Cardiac muscle cell (in vitro differentiated cells and primary cell): ENCODE results near the gene IGSF9. TPM values are rescaled to one million over a fixed set of nuclear protein-coding genes. Genes with fewer than 3 reads are reported as not detected.

Experiments used
- DNase-seq, 2 donors: peaks; one replicate each; pipeline versions ENCODE4 v3.0.0 to v3.0.0-alpha.2; 2010 to 2017; ENCODE audit warnings: low read depth in 1 of 2, low spot score in 1 of 2
- H3K27ac ChIP-seq: fragments of 200-600 bp; sonication (generic); 2 replicates; pipeline ENCODE4 v1.5.1; 2016
- H3K27me3 ChIP-seq: fragments of 200-600 bp; sonication (generic); 2 replicates; pipeline ENCODE4 v1.6.0; 2016; ENCODE audit warnings: control low read depth
- H3K36me3 ChIP-seq: fragments of 200-600 bp; sonication (generic); 2 replicates; pipeline ENCODE4 v1.5.1; 2016; ENCODE audit warnings: control low read depth
- H3K4me1 ChIP-seq: fragments of 200-600 bp; sonication (generic); 2 replicates; pipeline ENCODE4 v1.8.1; 2017; ENCODE audit warnings: low read depth, mild to moderate bottlenecking, mixed run types
- H3K4me3 ChIP-seq: fragments of 200-600 bp; sonication (generic); 2 replicates; pipeline ENCODE4 v1.5.1; 2016; ENCODE audit warnings: mild to moderate bottlenecking
- H3K9me3 ChIP-seq: fragments of 200-600 bp; sonication (generic); 2 replicates; pipeline ENCODE4 v1.5.1; 2017; ENCODE audit warnings: low read depth, mild to moderate bottlenecking, control low read depth
- polyA plus RNA-seq: library from polyadenylated mRNA; unstranded; fragments of >200 nt; fragmentation: Nextera tagmentation; extraction: Ambion mirVana; gene quantifications from 2 replicates; pipeline ENCODE4 v1.2.1, GENCODE V29; 2016
- total RNA-seq: library from RNA; depleted of rRNA; stranded (reverse); fragments of >200 nt; gene quantifications from 2 replicates; pipeline ENCODE4 v1.2.3, GENCODE V29; 2016
- TF ChIP-seq, protein P1 (sequence below): IDR thresholded peaks from 2 replicates; pipeline ENCODE4 v1.5.1; 2012; ENCODE audit warnings: low read depth, mild to moderate bottlenecking, low read length

The IGSF9 gene
- total and polyA plus RNA-seq, 2 experiments from 2014 or later = 1.7 to 2.3 TPM

DNA sequence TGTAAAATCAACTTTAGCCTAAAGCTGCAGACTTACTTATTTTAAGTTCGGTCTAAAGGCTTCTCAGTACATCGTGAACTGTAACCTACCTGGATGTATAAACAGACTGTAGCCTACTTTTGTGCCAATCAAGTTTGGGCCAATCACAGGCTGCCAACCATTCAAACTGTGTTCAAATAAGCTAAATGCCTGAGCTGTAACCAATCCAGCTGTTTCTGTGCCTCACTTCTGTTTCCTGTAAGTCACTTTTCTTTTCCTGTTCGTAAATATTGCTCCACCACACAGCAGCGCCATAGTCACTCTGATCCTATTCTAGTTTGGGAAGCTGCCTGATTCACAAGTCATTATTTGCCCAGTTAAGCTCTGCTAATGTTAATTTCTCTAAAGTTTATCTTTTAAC is 46.1 kb upstream of the IGSF9 start:
- H3K27me3 ChIP-seq = no peaks in the 10 kb centered on the region
- no peak overlapping the region for H3K27ac ChIP-seq
- DNase-seq = peak in 1 of 2 donors; percentile 19
- peaks cover 24% of the 10 kb centered on the region for H3K4me1 ChIP-seq
- TF ChIP-seq, protein P1, sequence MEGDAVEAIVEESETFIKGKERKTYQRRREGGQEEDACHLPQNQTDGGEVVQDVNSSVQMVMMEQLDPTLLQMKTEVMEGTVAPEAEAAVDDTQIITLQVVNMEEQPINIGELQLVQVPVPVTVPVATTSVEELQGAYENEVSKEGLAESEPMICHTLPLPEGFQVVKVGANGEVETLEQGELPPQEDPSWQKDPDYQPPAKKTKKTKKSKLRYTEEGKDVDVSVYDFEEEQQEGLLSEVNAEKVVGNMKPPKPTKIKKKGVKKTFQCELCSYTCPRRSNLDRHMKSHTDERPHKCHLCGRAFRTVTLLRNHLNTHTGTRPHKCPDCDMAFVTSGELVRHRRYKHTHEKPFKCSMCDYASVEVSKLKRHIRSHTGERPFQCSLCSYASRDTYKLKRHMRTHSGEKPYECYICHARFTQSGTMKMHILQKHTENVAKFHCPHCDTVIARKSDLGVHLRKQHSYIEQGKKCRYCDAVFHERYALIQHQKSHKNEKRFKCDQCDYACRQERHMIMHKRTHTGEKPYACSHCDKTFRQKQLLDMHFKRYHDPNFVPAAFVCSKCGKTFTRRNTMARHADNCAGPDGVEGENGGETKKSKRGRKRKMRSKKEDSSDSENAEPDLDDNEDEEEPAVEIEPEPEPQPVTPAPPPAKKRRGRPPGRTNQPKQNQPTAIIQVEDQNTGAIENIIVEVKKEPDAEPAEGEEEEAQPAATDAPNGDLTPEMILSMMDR = no peak
- no peaks in the 10 kb centered on the region for H3K9me3 ChIP-seq
- H3K4me3 ChIP-seq = no peak overlapping the region
- H3K36me3 ChIP-seq = no peaks in the 10 kb centered on the region

DNA sequence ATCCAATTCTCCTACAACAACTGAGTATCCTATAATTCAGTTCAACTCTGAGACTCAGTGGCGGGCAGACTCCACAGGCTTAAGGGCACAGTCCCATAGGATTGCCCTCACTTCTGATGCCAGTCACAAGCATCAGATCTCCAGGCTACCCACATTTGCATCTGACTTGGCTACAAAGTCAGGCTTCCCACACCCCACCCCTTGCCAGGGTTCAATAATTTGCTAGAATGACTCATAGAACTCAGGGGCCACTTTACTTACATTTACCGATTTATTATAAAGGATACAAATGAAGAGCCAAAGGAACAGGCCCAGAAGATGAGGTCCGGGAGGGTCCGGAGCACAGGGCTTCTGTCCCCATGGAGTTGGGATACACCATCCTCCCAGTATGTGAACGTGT is 44.6 kb upstream of the IGSF9 start:
- no peak for DNase-seq
- no peak overlapping the region for H3K4me3 ChIP-seq
- TF ChIP-seq, protein P1 = no peak
- no peaks in the 10 kb centered on the region for H3K27me3 ChIP-seq
- H3K4me1 ChIP-seq = peaks cover 23% of the 10 kb centered on the region
- H3K36me3 ChIP-seq = no peaks in the 10 kb centered on the region
- no peaks in the 10 kb centered on the region for H3K9me3 ChIP-seq
- no peak overlapping the region for H3K27ac ChIP-seq

- H3K27ac ChIP-seq = no peak overlapping the region
- DNase-seq = no peak
Measured at GRCh38 chr1:159989581-159989980, 44.2 kb upstream of the IGSF9 start.

GRCh38 chr1:159988006-159988405 is 42.6 kb upstream of the IGSF9 start:
- H3K27ac ChIP-seq = no peak overlapping the region
- TF ChIP-seq, protein P1 = no peak
- no peaks in the 10 kb centered on the region for H3K36me3 ChIP-seq
- no peaks in the 10 kb centered on the region for H3K9me3 ChIP-seq
- no peak for DNase-seq
- peaks cover 23% of the 10 kb centered on the region for H3K4me1 ChIP-seq
- H3K27me3 ChIP-seq = peaks cover 5% of the 10 kb centered on the region
- no peak overlapping the region for H3K4me3 ChIP-seq

More at GRCh38 chr1:159989581-159989980, 44.2 kb upstream of the IGSF9 start:
- Histone ChIP-seq H3K27me3 (no peaks in the 10 kb centered on the region), H3K4me3 (no peak overlapping the region), H3K36me3 (no peaks in the 10 kb centered on the region), H3K4me1 (peaks cover 23% of the 10 kb centered on the region), H3K9me3 (no peaks in the 10 kb centered on the region)
- TF ChIP-seq, protein P1 = no peak

DNA sequence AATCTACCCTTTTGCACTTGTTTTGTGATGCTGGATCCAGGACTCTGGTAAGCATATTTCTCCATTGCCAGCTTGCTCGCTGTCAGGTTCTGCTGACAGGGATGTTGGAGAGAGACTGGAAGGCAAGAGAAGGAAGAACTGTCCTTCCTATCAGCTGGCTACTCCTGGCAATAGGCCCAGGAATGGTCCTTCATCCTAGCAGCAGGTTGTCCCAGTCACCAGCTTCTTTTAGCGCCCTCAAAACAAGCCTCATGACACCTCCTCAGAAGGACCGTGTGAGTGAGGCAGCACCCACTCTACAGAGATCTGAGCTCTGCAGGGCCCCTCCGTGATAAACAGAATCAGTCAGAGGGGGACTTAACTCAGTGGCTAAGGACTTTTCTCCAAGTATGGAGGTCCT is 41.8 kb upstream of the IGSF9 start:
- Histone ChIP-seq H3K36me3 (no peaks in the 10 kb centered on the region), H3K27me3 (peaks cover 5% of the 10 kb centered on the region), H3K4me3 (no peak overlapping the region), H3K27ac (no peak overlapping the region), H3K4me1 (peaks cover 18% of the 10 kb centered on the region), H3K9me3 (no peaks in the 10 kb centered on the region)
- DNase-seq = peak in 1 of 2 donors; percentile 79
- TF ChIP-seq, protein P1 = no peak

DNA sequence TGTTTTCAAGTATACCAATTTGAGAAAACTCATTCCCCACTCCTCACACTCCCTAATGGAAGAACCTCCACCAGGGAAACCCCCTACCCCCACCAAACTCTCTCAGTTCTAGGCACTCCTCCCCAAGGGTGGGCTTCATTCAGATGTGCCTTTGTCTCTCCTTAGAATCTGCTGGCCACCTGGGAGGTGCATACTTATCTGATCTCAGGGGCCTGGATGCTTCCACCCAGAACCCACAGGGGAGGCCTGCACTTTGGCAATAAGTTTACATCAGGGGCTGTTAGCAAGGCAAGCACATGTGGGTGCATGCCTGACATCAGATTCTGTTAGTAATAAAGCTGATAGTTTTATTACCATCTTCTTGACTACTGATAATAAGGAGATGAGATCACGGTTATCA is 41.1 kb upstream of the IGSF9 start:
- no peak for DNase-seq
- peaks cover 13% of the 10 kb centered on the region for H3K4me1 ChIP-seq

More for the DNA sequence above, 41.1 kb upstream of the IGSF9 start:
- Histone ChIP-seq H3K27ac (no peak overlapping the region), H3K36me3 (no peaks in the 10 kb centered on the region), H3K4me3 (no peak overlapping the region), H3K9me3 (no peaks in the 10 kb centered on the region), H3K27me3 (peaks cover 5% of the 10 kb centered on the region)
- TF ChIP-seq, protein P1 = no peak
